Epithelial cell of proximal tubule (primary cell): Measurements from ENCODE around the gene GPANK1. TPM values are rescaled to one million over a fixed set of nuclear protein-coding genes. Genes with fewer than 3 reads are reported as not detected.

ENCODE experiments used
- DNase-seq: peaks from one replicate; pipeline ENCODE4 v3.0.0-alpha.2; 2011; ENCODE audit warnings: low read depth
- H3K4me3 ChIP-seq: 2 replicates; pipeline ENCODE4 v1.5.1; 2011; ENCODE audit warnings: low read depth, mild to moderate bottlenecking, low read length
- CTCF ChIP-seq: conservative IDR thresholded peaks from 2 replicates; pipeline ENCODE4 v1.5.1; 2012; ENCODE audit warnings: low read depth, mild to moderate bottlenecking, low read length
- total RNA-seq: library from RNA; depleted of rRNA; stranded (reverse); fragments of >200 nt; gene quantifications from 2 replicates; pipeline ENCODE4 v1.2.3, GENCODE V29; 2015

Gene GPANK1
- total RNA-seq, 1 donor from 2014 or later, result 32.9 TPM

- no peak for TF ChIP-seq CTCF
- no peak overlapping the region for H3K4me3 ChIP-seq
- DNase-seq, result no peak
These were observed 20.9 kb downstream of the GPANK1 start for GRCh38 chr6:31643818-31644454.

GRCh38 chr6:31642798-31643570 is 21.8 kb downstream of the GPANK1 start:
- H3K4me3 ChIP-seq, result no peak overlapping the region
- no peak for DNase-seq
- TF ChIP-seq CTCF, result no peak

- no peak for DNase-seq
- no peak for TF ChIP-seq CTCF
- no peak overlapping the region for H3K4me3 ChIP-seq
These were observed 23.4 kb downstream of the GPANK1 start for GRCh38 chr6:31641370-31641769.

GRCh38 chr6:31640612-31641011 is 24.2 kb downstream of the GPANK1 start:
- no peak for TF ChIP-seq CTCF
- no peak for DNase-seq
- H3K4me3 ChIP-seq, result no peak overlapping the region

- TF ChIP-seq CTCF, result no peak
- no peak overlapping the region for H3K4me3 ChIP-seq
- no peak for DNase-seq
These were observed 25.3 kb downstream of the GPANK1 start for GRCh38 chr6:31639449-31639861.

- DNase-seq, result no peak
- no peak for TF ChIP-seq CTCF
- H3K4me3 ChIP-seq, result no peak overlapping the region
These were observed 25.8 kb downstream of the GPANK1 start for GRCh38 chr6:31639043-31639442.
